ENCODE results near the gene PGAP1.
A peak's percentile ranks its signal among the peaks of the same experiment; 100 is the strongest.

The PGAP1 gene

DNA sequence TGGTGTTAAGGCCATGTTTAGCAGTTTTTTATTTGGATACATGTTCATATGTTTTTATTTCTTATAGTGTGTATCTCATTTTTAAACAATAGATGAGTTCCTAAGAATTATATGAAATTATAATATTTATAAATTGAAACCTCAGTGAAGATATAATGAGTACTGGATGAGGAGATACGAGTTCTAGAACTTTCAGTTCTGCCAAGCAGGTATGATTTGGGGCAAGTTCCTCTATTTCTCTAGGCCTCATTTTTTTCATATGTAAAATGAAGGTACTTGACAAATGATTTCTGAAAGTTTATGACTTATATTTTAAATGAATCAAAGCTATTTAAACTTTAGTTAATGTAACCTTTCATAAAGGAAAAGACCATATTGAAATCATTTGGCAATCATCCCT is 8.2 kb upstream of the PGAP1 start:
- no peak for DNase-seq (ENCODE audit: low read depth)
- no peak overlapping the region for H3K4me3 ChIP-seq (ENCODE audit: low read length)
- TF ChIP-seq, protein P1, sequence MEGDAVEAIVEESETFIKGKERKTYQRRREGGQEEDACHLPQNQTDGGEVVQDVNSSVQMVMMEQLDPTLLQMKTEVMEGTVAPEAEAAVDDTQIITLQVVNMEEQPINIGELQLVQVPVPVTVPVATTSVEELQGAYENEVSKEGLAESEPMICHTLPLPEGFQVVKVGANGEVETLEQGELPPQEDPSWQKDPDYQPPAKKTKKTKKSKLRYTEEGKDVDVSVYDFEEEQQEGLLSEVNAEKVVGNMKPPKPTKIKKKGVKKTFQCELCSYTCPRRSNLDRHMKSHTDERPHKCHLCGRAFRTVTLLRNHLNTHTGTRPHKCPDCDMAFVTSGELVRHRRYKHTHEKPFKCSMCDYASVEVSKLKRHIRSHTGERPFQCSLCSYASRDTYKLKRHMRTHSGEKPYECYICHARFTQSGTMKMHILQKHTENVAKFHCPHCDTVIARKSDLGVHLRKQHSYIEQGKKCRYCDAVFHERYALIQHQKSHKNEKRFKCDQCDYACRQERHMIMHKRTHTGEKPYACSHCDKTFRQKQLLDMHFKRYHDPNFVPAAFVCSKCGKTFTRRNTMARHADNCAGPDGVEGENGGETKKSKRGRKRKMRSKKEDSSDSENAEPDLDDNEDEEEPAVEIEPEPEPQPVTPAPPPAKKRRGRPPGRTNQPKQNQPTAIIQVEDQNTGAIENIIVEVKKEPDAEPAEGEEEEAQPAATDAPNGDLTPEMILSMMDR (conservative IDR thresholded peaks at IDR 0.05; ENCODE audit: low read depth, low read length) = no peak

DNA sequence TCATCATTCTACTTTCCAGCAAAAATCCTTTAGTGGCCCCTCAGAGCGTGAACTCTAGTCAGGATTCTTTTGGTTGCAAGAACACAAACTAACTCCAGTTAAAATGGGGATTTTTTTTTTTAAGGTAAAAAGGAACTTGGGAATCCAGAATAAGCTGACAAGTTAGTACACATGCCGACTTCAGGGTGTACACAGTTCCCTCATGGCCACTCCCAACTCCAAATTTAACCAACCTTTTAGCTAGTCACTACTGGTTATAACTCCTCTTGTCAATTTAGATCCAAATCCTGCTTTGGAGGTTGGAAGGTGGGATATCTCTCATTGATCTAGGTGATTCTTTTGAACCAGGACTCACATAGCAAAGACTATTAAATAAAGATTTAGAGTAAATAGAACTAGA is 5.0 kb upstream of the PGAP1 start:
- no peak for DNase-seq (ENCODE audit: low read depth)
- H3K4me3 ChIP-seq (ENCODE audit: low read length) = no peak overlapping the region
- TF ChIP-seq, protein P1 (conservative IDR thresholded peaks at IDR 0.05; ENCODE audit: low read depth, low read length) = no peak

DNA sequence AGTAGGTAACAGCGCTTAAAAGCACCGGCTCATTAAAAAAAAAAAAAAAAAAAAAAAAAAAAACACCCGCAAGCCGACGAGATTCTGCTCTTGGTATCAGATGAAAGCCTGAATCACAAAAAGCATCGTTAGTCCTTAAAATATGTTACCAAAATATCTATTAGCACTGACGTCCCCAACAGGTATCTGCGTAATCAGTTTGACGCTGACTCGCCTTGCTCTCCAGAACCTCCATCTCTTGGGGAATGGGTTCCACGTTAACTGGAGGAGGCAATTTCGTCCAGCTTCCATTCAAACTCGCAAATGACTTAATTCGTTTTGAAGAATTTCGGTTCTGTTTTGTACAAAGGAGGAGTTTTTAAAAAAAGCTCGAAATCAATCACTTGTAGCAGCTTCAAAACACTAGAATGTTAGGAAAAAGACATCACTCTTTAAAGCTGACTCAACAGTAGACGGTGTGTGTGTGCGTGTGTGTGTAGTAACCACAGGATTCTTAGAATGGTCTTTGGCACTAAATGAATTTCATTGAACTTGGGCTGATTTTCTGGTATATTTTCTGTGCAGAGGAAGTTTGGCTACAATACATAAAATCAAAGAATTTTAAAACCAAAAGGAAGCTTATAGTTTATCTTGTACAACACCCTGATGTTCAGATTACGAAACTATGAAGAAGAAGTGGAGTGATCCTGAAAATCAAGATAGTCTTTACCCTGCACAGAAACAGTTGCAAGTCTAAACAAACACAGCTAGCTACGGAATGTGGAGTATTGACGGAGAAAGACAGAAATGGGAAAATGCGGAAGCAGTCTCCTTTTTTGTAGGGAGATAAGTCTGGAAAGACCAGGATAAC is 1.1 kb upstream of the PGAP1 start:
- DNase-seq (ENCODE audit: low read depth) = peak; percentile 32
- TF ChIP-seq, protein P1 (conservative IDR thresholded peaks at IDR 0.05; ENCODE audit: low read depth, low read length) = no peak
- peak overlapping the region; percentile 92 for H3K4me3 ChIP-seq (ENCODE audit: low read length)

DNA sequence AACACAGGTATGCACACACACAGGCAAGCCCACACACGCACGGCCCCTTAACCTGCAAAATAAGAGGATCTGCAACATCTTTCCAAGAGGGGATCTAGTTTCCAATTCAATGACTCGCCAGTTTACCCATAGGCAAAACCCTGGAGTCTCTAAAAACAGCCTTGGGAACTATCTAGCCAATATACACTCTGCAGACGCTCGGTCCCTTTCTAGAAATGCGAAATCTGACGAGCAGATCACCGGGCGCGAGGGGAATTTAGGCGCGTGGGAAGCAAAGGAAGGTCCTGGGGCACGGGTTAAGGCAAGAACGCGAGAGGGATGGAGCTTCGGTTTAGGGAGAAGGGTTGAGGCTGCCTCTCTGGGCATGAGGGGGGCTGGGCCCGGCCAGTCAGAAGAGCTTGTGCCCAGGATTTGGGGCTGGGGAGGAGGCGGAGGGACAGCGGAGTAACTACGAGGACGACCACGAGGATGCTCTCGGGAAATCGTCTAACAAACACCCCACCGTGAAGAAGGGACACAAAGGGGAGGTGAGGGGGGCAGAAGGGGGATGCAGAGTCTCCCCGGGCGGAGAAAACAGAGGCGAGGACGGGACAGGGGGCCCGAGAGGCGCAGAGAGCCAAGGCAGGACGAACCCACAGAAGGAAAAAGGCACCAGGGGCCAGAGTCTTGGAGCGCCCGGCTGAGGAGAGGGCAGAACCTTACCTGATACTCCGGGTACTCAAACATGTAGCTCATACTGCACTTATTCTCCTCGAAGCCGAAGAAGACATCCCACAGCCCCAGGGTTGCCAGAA is 542 bp downstream of the PGAP1 start:
- TF ChIP-seq, protein P1 (conservative IDR thresholded peaks at IDR 0.05; ENCODE audit: low read depth, low read length) = no peak
- H3K4me3 ChIP-seq (ENCODE audit: low read length) = peak overlapping the region; percentile 92
- DNase-seq (ENCODE audit: low read depth) = no peak

DNA sequence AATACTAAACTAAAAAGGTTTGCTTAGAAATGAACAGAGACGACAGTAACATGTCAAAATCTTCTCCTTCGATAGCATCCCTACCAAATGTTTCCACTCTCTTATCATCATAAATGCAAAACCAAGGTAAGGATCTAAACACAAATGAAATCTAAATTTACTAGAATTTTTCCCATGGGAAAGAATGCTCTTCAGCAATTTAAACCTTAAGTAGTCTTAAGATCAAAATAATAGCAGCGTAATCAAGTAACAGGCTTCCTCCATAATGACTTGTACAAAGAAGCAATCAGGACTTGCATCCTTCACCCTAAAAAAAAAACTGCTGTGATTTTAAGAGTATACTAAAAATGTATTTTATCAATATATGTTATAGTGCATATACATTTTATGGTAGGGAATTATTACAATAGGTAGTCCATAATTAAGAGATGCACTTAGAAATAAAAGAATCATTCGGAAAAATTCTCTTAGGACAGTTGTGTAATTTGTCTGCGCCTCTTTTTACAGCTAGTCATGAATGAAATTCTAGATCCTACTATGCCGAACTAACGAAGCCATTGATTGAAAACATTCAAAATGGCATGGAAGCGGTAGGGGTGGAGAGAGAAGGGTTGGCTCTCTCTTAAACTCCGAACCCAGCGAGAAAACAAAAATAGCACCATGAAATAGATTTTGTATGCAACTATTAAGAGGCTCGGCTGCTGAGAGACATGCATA is 1.3 kb downstream of the PGAP1 start:
- peak overlapping the region; percentile 92 for H3K4me3 ChIP-seq (ENCODE audit: low read length)
- TF ChIP-seq, protein P1 (conservative IDR thresholded peaks at IDR 0.05; ENCODE audit: low read depth, low read length) = no peak
- no peak for DNase-seq (ENCODE audit: low read depth)

DNA sequence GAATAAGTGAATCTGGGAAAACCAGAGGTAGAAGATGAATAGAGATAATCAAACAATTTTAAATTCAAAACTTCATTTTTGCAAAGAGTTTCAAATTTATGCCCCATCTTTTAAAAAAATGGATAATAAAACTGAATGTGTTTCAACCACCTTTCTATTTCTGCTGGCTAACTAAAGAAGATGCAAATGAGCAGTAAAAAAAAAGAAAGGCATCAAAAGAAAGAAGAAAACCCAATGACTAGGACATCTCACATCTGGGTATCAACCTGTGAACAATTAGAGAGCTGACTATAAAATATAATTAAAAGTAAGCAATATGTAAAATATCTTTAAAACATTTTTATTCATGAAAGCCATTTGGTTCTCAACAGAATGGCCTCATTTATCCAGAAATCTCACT is 2.5 kb downstream of the PGAP1 start:
- TF ChIP-seq, protein P1 (conservative IDR thresholded peaks at IDR 0.05; ENCODE audit: low read depth, low read length) = no peak
- H3K4me3 ChIP-seq (ENCODE audit: low read length) = no peak overlapping the region
- no peak for DNase-seq (ENCODE audit: low read depth)

Data from retinal pigment epithelial cell (primary cell).